Measurements from ENCODE around the gene MT1E.
"Not testable (repeated sequence)": the region's sequence is repeated elsewhere in the genome, so short reads cannot be mapped to it uniquely, and the experiment has no call there.

MT1E gene

GRCh38 chr16:56625140-56625942 lies at the start of gene MT1E:
TSS of gene MT1E (plus strand) at chr16:56625781. CDS start at chr16:56625852, 71 bp downstream.
- peak; percentile 16 to 38 for DNase-seq

GRCh38 chr16:56576585-56577299 lies 48.8 kb upstream of the MT1E start:
- peak; percentile 84 to 89 for DNase-seq

GRCh38 chr16:56577300-56577625 lies 48.3 kb upstream of the MT1E start:
- DNase-seq = no peak

- no peak for DNase-seq
Observed at GRCh38 chr16:56580391-56581048, 45.1 kb upstream of the MT1E start.

GRCh38 chr16:56582911-56583310 lies 42.7 kb upstream of the MT1E start:
- DNase-seq = not testable (repeated sequence)

- DNase-seq = no peak
Observed at GRCh38 chr16:56583351-56584168, 42.0 kb upstream of the MT1E start.

GRCh38 chr16:56584276-56584675 lies 41.3 kb upstream of the MT1E start:
- no peak for DNase-seq

- no peak for DNase-seq
Observed at GRCh38 chr16:56588781-56589140, 36.8 kb upstream of the MT1E start.

GRCh38 chr16:56589141-56590039 lies 36.2 kb upstream of the MT1E start, which contains the start of gene MT3:
TSS of gene MT3 (plus strand) at chr16:56589528. CDS start at chr16:56589591, 63 bp downstream.
- peak in 1 of 2 donors; percentile 12 for DNase-seq

GRCh38 chr16:56591377-56592060 lies 34.1 kb upstream of the MT1E start:
- DNase-seq = no peak

GRCh38 chr16:56593573-56594291 lies 31.8 kb upstream of the MT1E start:
- no peak for DNase-seq

GRCh38 chr16:56594292-56594619 lies 31.3 kb upstream of the MT1E start:
- no peak for DNase-seq

- peak; percentile 33 to 64 for DNase-seq
Observed at GRCh38 chr16:56600398-56600999, 25.1 kb upstream of the MT1E start.

GRCh38 chr16:56601325-56601724 lies 24.3 kb upstream of the MT1E start:
- no peak for DNase-seq

GRCh38 chr16:56603589-56603988 lies 22.0 kb upstream of the MT1E start:
- peak; percentile 18 to 35 for DNase-seq

GRCh38 chr16:56604966-56605365 lies 20.6 kb upstream of the MT1E start:
- no peak for DNase-seq

GRCh38 chr16:56605475-56605874 lies 20.1 kb upstream of the MT1E start:
- DNase-seq = no peak

GRCh38 chr16:56606071-56606475 lies 19.5 kb upstream of the MT1E start:
- no peak for DNase-seq

- no peak for DNase-seq
Observed at GRCh38 chr16:56606476-56607108, 19.0 kb upstream of the MT1E start.

Measured in CD4-positive, alpha-beta T cell treated with Interferon alpha-2 for 1 hour (primary cell).